Neural progenitor cell (in vitro differentiated cells): Measurements from ENCODE around the gene CDKL4. TPM values are rescaled to one million over a fixed set of nuclear protein-coding genes. Genes with fewer than 3 reads are reported as not detected.
"Not testable (repeated sequence)": the region's sequence is repeated elsewhere in the genome, so short reads cannot be mapped to it uniquely, and the experiment has no call there.

Experiments
- DNase-seq: peaks from one replicate; pipeline ENCODE4 v3.0.0-alpha.2; 2016; ENCODE audit warnings: low spot score
- H2AFZ ChIP-seq: fragments of 200-600 bp; sonication (generic); replicated peaks from 2 replicates; pipeline ENCODE4 v1.6.1; 2016; ENCODE audit warnings: antibody characterized with exemption
- H3F3A ChIP-seq: fragments of 200-600 bp; sonication (generic); 2 replicates; pipeline ENCODE4 v1.6.1; 2016; ENCODE audit warnings: antibody characterized with exemption, low read depth
- H3K27ac ChIP-seq: fragments of 200-600 bp; sonication (generic); 2 replicates; pipeline ENCODE4 v1.5.1; 2016; ENCODE audit warnings: mild to moderate bottlenecking
- H3K27me3 ChIP-seq: fragments of 200-600 bp; sonication (generic); 2 replicates; pipeline ENCODE4 v1.6.1; 2016; ENCODE audit warnings: mild to moderate bottlenecking, moderate library complexity
- H3K36me3 ChIP-seq: fragments of 200-600 bp; sonication (generic); 2 replicates; pipeline ENCODE4 v1.5.1; 2016
- H3K4me1 ChIP-seq: fragments of 200-600 bp; sonication (generic); 2 replicates; pipeline ENCODE4 v1.6.1; 2016; ENCODE audit warnings: mixed run types
- H3K4me2 ChIP-seq: fragments of 200-600 bp; sonication (generic); 2 replicates; pipeline ENCODE4 v1.6.1; 2016
- H3K4me3 ChIP-seq: fragments of 200-600 bp; sonication (generic); 2 replicates; pipeline ENCODE4 v1.5.1; 2016
- H3K79me2 ChIP-seq: fragments of 200-600 bp; sonication (generic); 2 replicates; pipeline ENCODE4 v1.6.1; 2016; ENCODE audit warnings: low read depth
- H3K9ac ChIP-seq: fragments of 200-600 bp; sonication (generic); 2 replicates; pipeline ENCODE4 v1.6.1; 2016
- H3K9me3 ChIP-seq: fragments of 200-600 bp; sonication (generic); 2 replicates; pipeline ENCODE4 v1.5.1; 2016; ENCODE audit warnings: low read depth
- H4K20me1 ChIP-seq: fragments of 200-600 bp; sonication (generic); 2 replicates; pipeline ENCODE4 v1.6.1; 2016; ENCODE audit warnings: low read depth
- H3K27ac Mint-ChIP-seq: 3 replicates; pipeline ENCODE4 v1.8.0; 2021; ENCODE audit warnings: mixed read lengths
- H3K27me3 Mint-ChIP-seq: 2 replicates; pipeline ENCODE4 v1.8.0; 2022; ENCODE audit warnings: low read depth, mild to moderate bottlenecking, inconsistent platforms, moderate library complexity, mixed read lengths; ENCODE audit not compliant: insufficient read depth
- H3K36me3 Mint-ChIP-seq: 3 replicates; pipeline ENCODE4 v1.8.0; 2021; ENCODE audit warnings: mixed read lengths
- H3K4me1 Mint-ChIP-seq: 3 replicates; pipeline ENCODE4 v1.8.0; 2021; ENCODE audit warnings: mixed read lengths
- H3K4me3 Mint-ChIP-seq: 3 replicates; pipeline ENCODE4 v1.8.0; 2021; ENCODE audit warnings: mild to moderate bottlenecking, moderate library complexity, mixed read lengths
- H3K9me3 Mint-ChIP-seq: 3 replicates; pipeline ENCODE4 v1.8.0; 2020; ENCODE audit warnings: mixed read lengths
- EZH2 ChIP-seq: fragments of 200-600 bp; sonication (generic); IDR thresholded peaks from 2 replicates; pipeline ENCODE4 v1.6.1; 2017; ENCODE audit warnings: antibody characterized with exemption, mild to moderate bottlenecking, moderate library complexity
- EZH2phosphoT487 ChIP-seq: fragments of 200-600 bp; sonication (generic); IDR thresholded peaks from 2 replicates; pipeline ENCODE4 v1.6.1; 2017; ENCODE audit warnings: antibody characterized with exemption
- total RNA-seq: library from RNA; depleted of rRNA; stranded (reverse); fragments of >200 nt; gene quantifications from 2 replicates; pipeline ENCODE4 v1.2.3, GENCODE V29; 2015; ENCODE audit warnings: low replicate concordance
- TF ChIP-seq, protein P1 (sequence below): fragments of 200-600 bp; sonication (generic); IDR thresholded peaks from 2 replicates; pipeline ENCODE4 v1.5.1; 2017; ENCODE audit warnings: antibody characterized with exemption, mild to moderate bottlenecking

CDKL4 gene
- total RNA-seq, 1 donor from 2014 or later, result not detected

DNA sequence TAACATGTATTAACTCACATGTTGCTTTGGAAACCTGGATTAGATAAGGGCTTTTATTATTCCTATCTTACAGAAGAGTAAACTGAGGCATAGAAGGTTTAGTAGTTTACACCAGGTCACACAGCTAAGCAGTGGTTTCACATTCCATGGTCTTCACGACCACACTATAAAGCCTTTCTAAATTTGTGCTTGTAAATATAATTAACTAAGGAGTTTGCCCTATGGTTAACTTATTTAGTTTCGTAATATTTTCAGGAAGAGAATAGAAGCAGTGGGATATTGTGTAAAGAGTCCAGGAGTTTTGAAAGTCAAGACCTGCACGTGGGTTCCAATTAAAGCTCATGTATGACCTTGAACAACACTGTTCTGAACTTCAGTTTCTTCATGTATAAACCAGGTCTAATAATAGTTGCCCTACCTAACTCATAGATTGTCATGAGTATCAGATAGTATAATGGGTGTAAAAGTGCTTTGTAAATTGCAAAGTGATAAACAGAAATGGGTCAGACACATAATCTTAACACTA lies 103.4 kb downstream of the CDKL4 start:
- H3K27ac ChIP-seq, result no peak overlapping the region
- Mint-ChIP-seq H3K9me3 (peaks cover 2% of the 10 kb centered on the region), H3K27me3 (peaks cover 5% of the 10 kb centered on the region)

DNA sequence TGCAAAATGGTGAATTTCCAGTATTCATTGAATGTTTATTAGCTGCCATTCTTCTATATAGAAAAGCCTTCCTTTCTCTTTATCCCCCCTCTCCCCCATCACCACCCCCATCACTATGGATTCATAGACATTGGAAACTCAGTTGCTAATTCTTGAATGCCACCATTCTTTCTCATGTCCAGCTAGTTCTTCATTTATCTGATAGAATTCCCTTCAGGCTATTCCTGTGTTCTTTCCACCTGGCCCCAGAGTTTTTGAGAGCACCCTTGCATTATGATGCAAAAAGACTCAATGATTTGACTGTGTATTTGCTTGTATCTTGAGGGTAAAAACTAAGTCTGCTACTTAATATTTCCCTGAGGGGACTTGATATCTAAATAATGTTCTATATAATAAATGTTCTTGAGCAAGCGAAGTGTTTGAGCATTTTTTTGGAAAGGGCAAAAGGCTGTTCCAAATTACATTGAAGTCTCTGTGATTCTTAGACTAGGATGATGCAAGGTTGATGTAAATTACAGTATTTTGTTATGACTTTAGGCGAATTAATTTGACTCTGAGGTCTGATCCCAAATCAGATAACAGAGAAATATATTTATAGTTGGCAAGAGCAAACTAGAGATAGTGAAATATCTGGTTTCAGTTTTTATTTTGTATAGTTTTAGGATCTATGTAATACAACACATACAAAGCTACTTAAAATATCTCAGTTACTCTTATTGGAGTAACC lies 104.1 kb downstream of the CDKL4 start:
- no peak overlapping the region for H3K4me3 ChIP-seq
- Mint-ChIP-seq H3K4me3 (no peak overlapping the region), H3K27ac (no peak overlapping the region), H3K36me3 (no peaks in the 10 kb centered on the region), H3K9me3 (peaks cover 2% of the 10 kb centered on the region), H3K27me3 (peaks cover 2% of the 10 kb centered on the region), H3K4me1 (peaks cover 2% of the 10 kb centered on the region)
- H3K36me3 ChIP-seq, result no peaks in the 10 kb centered on the region
- no peak overlapping the region for H3K9ac ChIP-seq
- H3K79me2 ChIP-seq, result no peaks in the 10 kb centered on the region
- no peaks in the 10 kb centered on the region for H3K4me1 ChIP-seq
- no peaks in the 10 kb centered on the region for H3K9me3 ChIP-seq
- no peak overlapping the region for H2AFZ ChIP-seq
- no peaks in the 10 kb centered on the region for H3K27me3 ChIP-seq
- no peak overlapping the region for H3K4me2 ChIP-seq
- no peaks in the 10 kb centered on the region for H4K20me1 ChIP-seq
- no peak overlapping the region for H3K27ac ChIP-seq
- no peaks in the 10 kb centered on the region for H3F3A ChIP-seq
- TF ChIP-seq EZH2phosphoT487, result no peak
- TF ChIP-seq, protein P1, sequence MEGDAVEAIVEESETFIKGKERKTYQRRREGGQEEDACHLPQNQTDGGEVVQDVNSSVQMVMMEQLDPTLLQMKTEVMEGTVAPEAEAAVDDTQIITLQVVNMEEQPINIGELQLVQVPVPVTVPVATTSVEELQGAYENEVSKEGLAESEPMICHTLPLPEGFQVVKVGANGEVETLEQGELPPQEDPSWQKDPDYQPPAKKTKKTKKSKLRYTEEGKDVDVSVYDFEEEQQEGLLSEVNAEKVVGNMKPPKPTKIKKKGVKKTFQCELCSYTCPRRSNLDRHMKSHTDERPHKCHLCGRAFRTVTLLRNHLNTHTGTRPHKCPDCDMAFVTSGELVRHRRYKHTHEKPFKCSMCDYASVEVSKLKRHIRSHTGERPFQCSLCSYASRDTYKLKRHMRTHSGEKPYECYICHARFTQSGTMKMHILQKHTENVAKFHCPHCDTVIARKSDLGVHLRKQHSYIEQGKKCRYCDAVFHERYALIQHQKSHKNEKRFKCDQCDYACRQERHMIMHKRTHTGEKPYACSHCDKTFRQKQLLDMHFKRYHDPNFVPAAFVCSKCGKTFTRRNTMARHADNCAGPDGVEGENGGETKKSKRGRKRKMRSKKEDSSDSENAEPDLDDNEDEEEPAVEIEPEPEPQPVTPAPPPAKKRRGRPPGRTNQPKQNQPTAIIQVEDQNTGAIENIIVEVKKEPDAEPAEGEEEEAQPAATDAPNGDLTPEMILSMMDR, result no peak
- DNase-seq, result no peak

More for the DNA sequence above, 103.4 kb downstream of the CDKL4 start:
- Histone ChIP-seq H3K4me3 (no peak overlapping the region), H4K20me1 (no peaks in the 10 kb centered on the region), H3F3A (no peaks in the 10 kb centered on the region), H3K36me3 (no peaks in the 10 kb centered on the region), H3K27me3 (no peaks in the 10 kb centered on the region), H3K79me2 (no peaks in the 10 kb centered on the region), H2AFZ (no peak overlapping the region), H3K9me3 (no peaks in the 10 kb centered on the region), H3K4me2 (no peak overlapping the region), H3K9ac (no peak overlapping the region), H3K4me1 (no peaks in the 10 kb centered on the region)
- Mint-ChIP-seq H3K4me1 (peaks cover 2% of the 10 kb centered on the region), H3K36me3 (no peaks in the 10 kb centered on the region), H3K4me3 (no peak overlapping the region), H3K27ac (no peak overlapping the region)
- TF ChIP-seq EZH2, result no peak
- no peak for TF ChIP-seq EZH2phosphoT487
- TF ChIP-seq, protein P1, result no peak
- DNase-seq, result no peak

DNA sequence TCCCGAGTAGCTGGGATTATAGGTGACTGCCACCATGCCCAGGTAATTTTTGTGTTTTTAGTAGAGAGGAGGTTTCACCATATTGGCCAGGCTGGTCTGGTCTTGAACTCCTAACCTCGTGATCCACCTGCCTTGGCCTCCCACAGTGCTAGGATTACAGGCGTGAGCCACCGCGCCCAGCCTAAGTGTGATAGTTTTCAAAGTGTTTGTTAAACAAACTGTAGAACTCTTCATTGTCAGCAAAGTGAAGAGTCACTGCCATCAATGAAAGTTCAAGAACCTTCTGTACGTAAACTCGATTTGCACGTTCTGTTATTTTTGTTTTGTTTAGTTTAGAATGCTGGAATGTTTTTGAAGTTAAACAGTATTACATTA lies 104.9 kb downstream of the CDKL4 start:
- H2AFZ ChIP-seq, result no peak overlapping the region
- H3K9ac ChIP-seq, result no peak overlapping the region
- H3K4me1 ChIP-seq, result no peaks in the 10 kb centered on the region
- no peaks in the 10 kb centered on the region for H3K27me3 ChIP-seq
- Mint-ChIP-seq H3K4me3 (no peak overlapping the region), H3K27ac (no peak overlapping the region), H3K27me3 (peaks cover 2% of the 10 kb centered on the region), H3K36me3 (no peaks in the 10 kb centered on the region), H3K9me3 (peaks cover 2% of the 10 kb centered on the region), H3K4me1 (peaks cover 2% of the 10 kb centered on the region)
- no peaks in the 10 kb centered on the region for H3K9me3 ChIP-seq
- no peaks in the 10 kb centered on the region for H4K20me1 ChIP-seq
- H3K4me2 ChIP-seq, result no peak overlapping the region
- TF ChIP-seq EZH2phosphoT487, result no peak
- no peak for TF ChIP-seq EZH2
- TF ChIP-seq, protein P1, result no peak
- no peaks in the 10 kb centered on the region for H3K79me2 ChIP-seq
- H3K36me3 ChIP-seq, result no peaks in the 10 kb centered on the region
- H3K4me3 ChIP-seq, result no peak overlapping the region
- H3F3A ChIP-seq, result no peaks in the 10 kb centered on the region
- H3K27ac ChIP-seq, result no peak overlapping the region
- no peak for DNase-seq

DNA sequence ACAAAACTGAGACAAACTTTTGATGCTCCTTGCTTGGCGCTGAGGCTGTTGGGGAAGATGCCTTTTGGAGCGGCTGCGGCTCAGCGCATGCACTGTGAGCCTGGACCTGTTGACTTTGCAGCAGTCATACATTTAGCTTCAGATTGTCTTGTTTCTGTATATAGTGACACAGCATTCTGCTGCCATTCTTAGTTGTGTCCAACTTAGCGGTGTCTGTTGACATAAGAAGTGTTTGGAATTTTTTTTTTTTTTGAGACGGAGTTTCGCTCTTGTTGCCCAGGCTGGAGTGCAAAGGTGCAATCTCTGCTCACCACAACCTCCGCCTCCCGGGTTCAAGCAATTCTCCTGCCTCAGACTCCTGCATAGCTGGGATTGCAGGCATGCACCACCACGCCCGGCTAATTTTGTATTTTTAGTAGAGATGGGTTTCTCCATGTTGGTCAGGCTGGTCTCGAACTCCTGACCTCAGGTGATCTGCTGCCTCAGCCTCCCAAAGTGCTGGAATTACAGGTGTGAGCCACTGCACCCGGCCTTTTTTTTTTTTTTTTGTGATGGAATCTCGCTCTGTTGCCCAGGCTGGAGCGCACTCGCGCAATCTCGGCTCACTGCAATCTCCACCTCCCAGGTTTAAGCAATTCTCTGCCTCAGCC lies 105.5 kb downstream of the CDKL4 start:
- not testable (repeated sequence) for H4K20me1 ChIP-seq, H3K4me3 Mint-ChIP-seq, H3K4me1 ChIP-seq, H3K9me3 ChIP-seq, H3K27ac ChIP-seq, DNase-seq, H3K27me3 ChIP-seq, H3K79me2 ChIP-seq, H3K27me3 Mint-ChIP-seq, H3K4me1 Mint-ChIP-seq, H3K36me3 ChIP-seq, H2AFZ ChIP-seq, H3K9ac ChIP-seq, H3K9me3 Mint-ChIP-seq, H3K27ac Mint-ChIP-seq, H3K36me3 Mint-ChIP-seq, H3K4me3 ChIP-seq, H3K4me2 ChIP-seq, H3F3A ChIP-seq
